Measurements from ENCODE around the gene GIT1.

Gene GIT1

DNA sequence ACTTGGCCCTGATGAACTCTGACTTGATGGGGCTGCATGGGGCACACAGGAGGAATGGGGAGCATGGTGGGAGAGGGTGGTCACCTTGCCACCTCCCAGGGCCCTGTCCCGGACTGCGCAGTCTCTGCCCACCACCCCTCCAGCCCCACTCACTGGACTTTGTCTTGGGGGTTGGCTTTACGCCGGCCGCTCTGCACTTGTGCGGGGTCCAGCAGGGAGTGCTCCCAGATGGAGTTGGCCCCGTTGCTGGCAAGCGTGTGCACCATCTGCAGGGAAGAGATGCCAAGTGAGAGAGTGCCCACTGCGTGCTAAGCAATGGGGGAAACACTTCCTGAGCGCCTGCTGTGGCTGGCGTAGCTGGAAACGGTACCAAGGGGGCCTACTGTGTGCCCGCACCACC lies 6.7 kb downstream of the GIT1 start:
- Histone ChIP-seq H3K4me1 (ENCODE audit: insufficient read depth, low read length) (peaks cover 26% of the 10 kb centered on the region), H3K9ac (ENCODE audit: low read depth, low read length) (no peak overlapping the region), H3K27me3 (ENCODE audit: insufficient read depth, low read length) (no peaks in the 10 kb centered on the region), H3K9me3 (ENCODE audit: insufficient read depth, low read depth, low read length) (no peaks in the 10 kb centered on the region), H3K4me3 (ENCODE audit: low read length) (no peak overlapping the region), H3K36me3 (ENCODE audit: insufficient read depth, low read length) (peaks cover 23% of the 10 kb centered on the region), H3K27ac (ENCODE audit: low read depth, low read length) (no peak overlapping the region)
- WGBS = 96% methylated on average over 13 of the region's 13 CpGs

DNA sequence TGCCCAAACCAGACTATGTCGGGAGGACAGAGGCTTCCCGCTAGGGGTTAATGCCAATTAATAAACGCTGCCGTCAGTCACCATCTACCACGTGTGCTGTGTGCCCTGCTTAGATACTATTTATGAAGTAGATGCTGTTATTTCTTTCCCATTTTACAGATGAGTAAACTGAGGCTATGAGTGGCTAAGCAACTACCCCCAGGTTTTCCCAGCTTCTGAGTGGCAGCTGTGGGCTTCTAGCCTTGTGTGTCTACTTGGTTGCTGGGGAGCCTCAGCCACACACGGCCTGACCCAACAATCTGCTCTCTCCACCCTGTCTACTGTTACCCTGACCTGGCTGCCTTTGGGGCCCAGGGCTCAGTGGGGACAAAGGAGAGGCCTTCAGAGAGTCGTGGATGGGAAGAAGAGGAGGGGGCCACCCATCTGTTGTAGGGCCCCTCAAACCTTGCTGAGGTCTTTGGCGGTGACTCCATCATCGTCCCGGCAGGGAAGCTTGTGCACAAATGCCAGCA lies 7.1 kb downstream of the GIT1 start:
- H3K4me3 ChIP-seq (ENCODE audit: low read length) = no peak overlapping the region
- no peaks in the 10 kb centered on the region for H3K9me3 ChIP-seq (ENCODE audit: insufficient read depth, low read depth, low read length)
- H3K27ac ChIP-seq (ENCODE audit: low read depth, low read length) = no peak overlapping the region
- H3K27me3 ChIP-seq (ENCODE audit: insufficient read depth, low read length) = no peaks in the 10 kb centered on the region
- no peak overlapping the region for H3K9ac ChIP-seq (ENCODE audit: low read depth, low read length)
- H3K36me3 ChIP-seq (ENCODE audit: insufficient read depth, low read length) = peaks cover 27% of the 10 kb centered on the region
- WGBS = 94% methylated on average over 10 of the region's 10 CpGs
- peaks cover 24% of the 10 kb centered on the region for H3K4me1 ChIP-seq (ENCODE audit: insufficient read depth, low read length)

DNA sequence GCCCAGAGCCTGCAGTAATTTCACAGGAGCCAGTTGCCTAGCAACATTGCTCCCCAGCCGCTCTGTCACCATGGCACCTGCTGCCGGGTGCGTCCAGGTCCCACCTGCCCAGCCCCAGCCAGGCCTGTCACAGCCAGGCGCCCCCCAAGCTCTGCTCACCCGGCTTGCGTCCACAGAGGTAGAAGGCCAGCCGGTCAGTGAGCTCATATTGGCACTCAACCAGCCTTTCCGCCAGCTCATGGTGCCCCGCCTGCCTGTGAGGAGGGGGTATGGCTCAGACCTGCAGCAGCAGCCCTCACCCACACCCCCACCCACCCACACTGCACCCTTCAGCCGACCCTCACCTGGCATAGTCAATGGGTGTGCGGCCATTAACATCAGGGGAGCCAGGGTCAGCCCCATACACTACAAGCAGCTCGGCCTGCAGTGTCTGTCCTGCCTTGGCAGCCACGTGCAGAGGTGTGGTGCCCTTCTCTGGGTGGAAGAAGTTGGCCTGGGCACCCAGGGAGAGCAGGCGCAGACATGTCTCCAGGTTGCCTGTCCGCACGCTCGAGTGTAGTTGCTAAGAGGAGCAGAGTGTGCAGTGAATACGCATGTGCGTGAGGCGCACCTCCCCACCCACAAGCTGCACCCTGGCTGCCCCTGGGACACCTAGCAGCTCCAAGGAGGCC lies 7.7 kb downstream of the GIT1 start:
- Histone ChIP-seq H3K4me1 (ENCODE audit: insufficient read depth, low read length) (peaks cover 24% of the 10 kb centered on the region), H3K27ac (ENCODE audit: low read depth, low read length) (no peak overlapping the region), H3K36me3 (ENCODE audit: insufficient read depth, low read length) (peaks cover 30% of the 10 kb centered on the region), H3K27me3 (ENCODE audit: insufficient read depth, low read length) (no peaks in the 10 kb centered on the region), H3K4me3 (ENCODE audit: low read length) (no peak overlapping the region), H3K9ac (ENCODE audit: low read depth, low read length) (no peak overlapping the region), H3K9me3 (ENCODE audit: insufficient read depth, low read depth, low read length) (no peaks in the 10 kb centered on the region)
- 96% methylated on average over 20 of the region's 20 CpGs for whole genome bisulfite sequencing

DNA sequence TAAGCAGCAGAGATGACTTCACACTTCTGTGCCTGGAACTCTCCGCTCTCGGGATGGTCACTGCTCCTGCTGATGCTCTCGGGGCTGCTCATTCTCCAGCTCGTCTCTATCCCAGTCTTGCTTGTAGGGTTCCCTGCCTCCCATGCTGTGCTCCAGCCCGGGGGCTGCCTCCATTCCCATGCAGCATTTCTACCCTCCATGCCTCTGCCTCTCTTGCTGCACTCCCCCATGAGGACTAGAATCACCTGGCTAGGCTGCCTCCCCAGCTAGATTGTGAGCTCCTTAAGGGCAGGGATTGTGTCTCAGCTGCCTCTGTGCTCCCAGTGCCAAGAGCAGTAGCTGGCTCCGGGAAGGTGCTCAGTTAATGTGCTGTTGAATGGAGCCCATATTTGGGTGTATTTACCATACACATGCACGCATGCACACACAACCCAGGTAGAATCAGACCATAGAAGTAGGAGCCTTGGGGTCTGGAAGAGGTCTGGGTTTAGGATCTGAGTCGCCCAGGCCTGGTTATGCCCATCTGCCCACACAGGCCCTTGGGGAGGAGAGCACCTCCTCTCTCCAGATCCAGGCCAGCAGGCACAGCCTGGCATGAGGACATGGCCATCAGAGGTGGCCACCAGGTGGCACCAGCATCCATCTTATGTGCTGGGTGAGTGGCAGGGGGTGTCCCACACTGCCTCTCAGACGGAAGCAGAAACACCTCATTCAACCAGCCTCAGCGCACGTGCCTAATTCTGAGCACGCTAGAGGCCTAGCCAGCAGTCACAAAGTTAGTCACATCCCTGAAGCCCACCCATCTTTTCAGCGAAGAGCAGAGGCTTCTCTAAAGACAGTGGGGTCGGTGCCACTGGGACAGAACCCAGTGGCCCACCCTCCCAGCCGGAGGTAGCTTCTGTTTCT lies 9.3 kb downstream of the GIT1 start:
- Histone ChIP-seq H3K9ac (ENCODE audit: low read depth, low read length) (no peak overlapping the region), H3K9me3 (ENCODE audit: insufficient read depth, low read depth, low read length) (no peaks in the 10 kb centered on the region), H3K27ac (ENCODE audit: low read depth, low read length) (no peak overlapping the region), H3K27me3 (ENCODE audit: insufficient read depth, low read length) (no peaks in the 10 kb centered on the region), H3K4me1 (ENCODE audit: insufficient read depth, low read length) (peaks cover 15% of the 10 kb centered on the region), H3K36me3 (ENCODE audit: insufficient read depth, low read length) (peaks cover 41% of the 10 kb centered on the region), H3K4me3 (ENCODE audit: low read length) (no peak overlapping the region)
- 70% methylated on average over 15 of the region's 15 CpGs for WGBS

DNA sequence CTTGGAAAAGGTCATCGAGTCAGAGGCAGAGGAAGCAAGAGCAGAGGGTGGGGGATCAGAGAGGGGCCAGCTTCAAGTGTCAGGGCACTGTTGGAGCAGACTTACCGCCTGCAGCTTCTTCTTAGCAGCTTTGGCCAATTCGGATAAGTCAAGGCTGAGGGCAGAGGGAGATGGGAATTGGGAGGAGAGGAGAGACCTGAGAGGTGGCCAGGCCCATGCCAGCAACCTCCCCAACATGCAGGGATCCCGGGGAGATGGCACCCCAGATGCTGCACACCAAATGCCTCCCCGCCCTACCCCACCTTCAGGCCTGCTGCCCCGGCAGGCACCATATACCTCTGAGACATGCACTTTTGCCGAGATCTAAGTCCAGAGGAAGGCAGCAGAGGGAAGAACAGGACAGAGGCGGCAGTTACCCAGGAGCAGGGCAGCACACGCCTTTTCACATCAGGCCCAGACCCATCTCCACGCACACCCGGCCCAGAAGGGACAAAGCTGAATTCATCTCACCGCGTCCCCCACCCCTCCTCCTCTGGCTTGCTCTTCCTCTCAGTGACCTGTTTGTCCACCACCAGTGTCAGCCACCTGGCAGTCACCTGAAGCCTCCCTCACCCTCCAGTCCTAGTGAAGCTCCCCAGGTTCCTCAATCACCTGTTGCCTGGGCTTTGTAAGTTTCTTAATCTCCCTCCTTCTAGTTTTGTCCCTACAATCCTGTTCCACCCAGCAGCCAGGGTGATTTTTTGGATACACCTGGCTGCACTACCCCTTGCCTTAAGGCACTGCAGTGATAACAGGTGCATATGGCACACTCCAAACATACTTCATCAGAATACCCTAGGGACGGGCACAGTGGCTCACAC lies 10.6 kb downstream of the GIT1 start:
- H3K36me3 ChIP-seq (ENCODE audit: insufficient read depth, low read length) = peaks cover 50% of the 10 kb centered on the region
- H3K27ac ChIP-seq (ENCODE audit: low read depth, low read length) = no peak overlapping the region
- no peaks in the 10 kb centered on the region for H3K27me3 ChIP-seq (ENCODE audit: insufficient read depth, low read length)
- no peaks in the 10 kb centered on the region for H3K9me3 ChIP-seq (ENCODE audit: insufficient read depth, low read depth, low read length)
- no peak overlapping the region for H3K9ac ChIP-seq (ENCODE audit: low read depth, low read length)
- peaks cover 3% of the 10 kb centered on the region; the same call in 1 of the 2 replicates for H3K4me1 ChIP-seq (ENCODE audit: insufficient read depth, low read length)
- WGBS = 95% methylated on average over 14 of the region's 14 CpGs
- H3K4me3 ChIP-seq (ENCODE audit: low read length) = no peak overlapping the region

DNA sequence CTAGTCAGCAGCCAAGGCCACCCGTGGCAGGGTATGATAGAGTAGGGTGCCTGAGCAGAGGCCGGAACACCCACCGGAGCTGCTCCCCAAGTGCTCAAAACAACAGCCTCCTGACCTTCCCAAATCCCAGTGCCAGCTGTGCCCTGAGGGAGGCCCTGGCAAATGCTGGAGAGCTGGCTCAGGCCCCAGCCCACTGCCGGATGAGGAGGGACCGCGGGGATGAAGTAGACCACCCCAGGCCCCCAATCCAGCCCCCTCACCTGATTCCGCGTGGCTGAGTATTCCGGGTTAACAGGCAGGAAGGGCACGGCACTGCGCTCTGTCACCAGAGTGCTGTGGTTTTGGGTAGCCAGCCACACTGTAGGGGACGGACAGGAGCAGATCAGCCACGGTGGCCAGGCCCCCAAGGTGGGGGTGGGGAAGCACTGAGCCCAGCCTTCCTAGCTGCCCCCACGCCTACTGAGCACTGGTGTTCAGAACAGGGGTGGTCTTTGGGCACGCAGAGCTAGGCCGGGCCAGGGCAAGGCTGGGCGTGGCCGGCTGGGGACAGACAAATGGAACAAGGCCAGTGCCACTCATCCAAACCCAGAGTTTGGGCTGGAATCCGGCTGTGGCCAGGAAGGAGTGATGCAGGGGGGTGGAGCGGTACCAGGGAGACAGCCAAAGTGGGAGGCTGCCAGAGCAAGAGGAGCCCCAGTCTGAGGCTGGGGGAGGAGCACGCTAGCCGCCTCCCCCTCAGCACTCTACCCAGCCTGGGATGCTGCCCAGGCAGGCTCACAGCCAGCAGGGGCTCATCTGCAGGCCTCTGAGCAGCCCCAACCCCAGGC lies 11.8 kb downstream of the GIT1 start:
- Histone ChIP-seq H3K4me1 (ENCODE audit: insufficient read depth, low read length) (peaks cover 4% of the 10 kb centered on the region; the same call in 1 of the 2 replicates), H3K27me3 (ENCODE audit: insufficient read depth, low read length) (no peaks in the 10 kb centered on the region), H3K36me3 (ENCODE audit: insufficient read depth, low read length) (peaks cover 48% of the 10 kb centered on the region), H3K9ac (ENCODE audit: low read depth, low read length) (no peak overlapping the region), H3K4me3 (ENCODE audit: low read length) (no peak overlapping the region), H3K9me3 (ENCODE audit: insufficient read depth, low read depth, low read length) (no peaks in the 10 kb centered on the region), H3K27ac (ENCODE audit: low read depth, low read length) (no peak overlapping the region)
- WGBS = 95% methylated on average over 22 of the region's 22 CpGs

DNA sequence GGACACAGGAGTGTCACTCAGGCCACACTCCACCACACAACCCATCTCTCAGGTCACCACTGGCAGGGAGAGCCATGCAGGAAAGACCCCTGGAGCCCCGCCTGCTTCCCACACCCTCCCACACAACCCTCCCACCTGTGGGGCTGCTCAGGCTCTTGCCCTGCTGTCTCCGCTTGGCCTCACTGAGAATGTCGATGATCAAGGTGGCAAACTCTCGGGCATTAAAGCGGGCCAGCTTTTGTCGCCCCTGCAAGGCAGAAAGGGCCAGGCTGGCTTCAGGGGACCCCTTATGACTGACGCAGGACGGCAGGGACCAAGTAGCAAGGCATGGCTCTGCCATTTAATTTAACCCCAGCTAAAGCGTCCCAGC lies 12.5 kb downstream of the GIT1 start:
- H3K27me3 ChIP-seq (ENCODE audit: insufficient read depth, low read length) = peaks cover 5% of the 10 kb centered on the region
- H3K9me3 ChIP-seq (ENCODE audit: insufficient read depth, low read depth, low read length) = no peaks in the 10 kb centered on the region
- H3K4me1 ChIP-seq (ENCODE audit: insufficient read depth, low read length) = peaks cover 4% of the 10 kb centered on the region; the same call in 1 of the 2 replicates
- H3K36me3 ChIP-seq (ENCODE audit: insufficient read depth, low read length) = peaks cover 42% of the 10 kb centered on the region
- no peak overlapping the region for H3K4me3 ChIP-seq (ENCODE audit: low read length)
- WGBS = 95% methylated on average over 9 of the region's 9 CpGs
- no peak overlapping the region for H3K27ac ChIP-seq (ENCODE audit: low read depth, low read length)
- no peak overlapping the region for H3K9ac ChIP-seq (ENCODE audit: low read depth, low read length)

DNA sequence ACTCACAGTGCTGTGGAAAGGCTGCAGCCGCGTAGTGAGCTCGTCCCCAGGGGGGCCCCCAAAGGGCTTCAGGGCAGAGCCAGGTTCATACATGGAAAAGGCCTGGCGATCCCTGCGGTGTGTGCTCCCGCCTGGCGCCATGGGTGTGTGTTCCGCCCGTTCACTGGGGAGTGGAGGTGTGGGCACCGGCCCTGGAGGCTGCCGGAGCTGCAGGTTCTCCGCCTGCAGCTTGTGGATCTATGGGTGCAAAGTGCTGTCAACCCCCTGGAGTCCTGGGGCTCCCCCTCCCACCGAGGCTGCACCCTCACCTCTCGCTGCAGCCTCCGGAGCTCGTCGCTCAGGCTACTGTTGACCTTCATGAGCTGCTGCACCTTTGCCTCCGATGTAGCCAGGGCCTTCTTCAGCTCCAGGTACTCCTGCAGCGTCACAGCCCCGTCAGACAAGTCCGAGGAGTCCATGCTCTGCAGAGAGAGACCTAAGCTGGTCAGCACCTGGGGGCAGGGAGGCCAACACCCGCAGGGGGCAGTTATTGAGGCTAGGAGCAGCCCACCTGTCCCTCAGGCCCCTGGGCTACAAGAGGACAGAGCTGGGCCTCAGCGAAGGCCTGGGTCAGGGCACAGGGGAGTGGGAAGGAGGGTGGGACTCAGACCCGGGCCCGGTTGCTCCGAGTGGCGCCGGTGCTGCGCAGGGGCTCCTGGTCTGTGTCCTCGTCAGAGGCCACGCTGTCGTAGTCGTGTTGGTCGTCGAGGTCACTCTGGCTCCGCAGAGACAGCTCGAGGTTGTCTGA lies 13.0 kb downstream of the GIT1 start:
- no peak overlapping the region for H3K27ac ChIP-seq (ENCODE audit: low read depth, low read length)
- 96% methylated on average over 37 of the region's 37 CpGs for WGBS
- no peak overlapping the region for H3K9ac ChIP-seq (ENCODE audit: low read depth, low read length)
- no peaks in the 10 kb centered on the region for H3K9me3 ChIP-seq (ENCODE audit: insufficient read depth, low read depth, low read length)
- H3K4me1 ChIP-seq (ENCODE audit: insufficient read depth, low read length) = peaks cover 4% of the 10 kb centered on the region; the same call in 1 of the 2 replicates
- peaks cover 10% of the 10 kb centered on the region for H3K27me3 ChIP-seq (ENCODE audit: insufficient read depth, low read length)
- peaks cover 39% of the 10 kb centered on the region for H3K36me3 ChIP-seq (ENCODE audit: insufficient read depth, low read length)
- no peak overlapping the region for H3K4me3 ChIP-seq (ENCODE audit: low read length)

DNA sequence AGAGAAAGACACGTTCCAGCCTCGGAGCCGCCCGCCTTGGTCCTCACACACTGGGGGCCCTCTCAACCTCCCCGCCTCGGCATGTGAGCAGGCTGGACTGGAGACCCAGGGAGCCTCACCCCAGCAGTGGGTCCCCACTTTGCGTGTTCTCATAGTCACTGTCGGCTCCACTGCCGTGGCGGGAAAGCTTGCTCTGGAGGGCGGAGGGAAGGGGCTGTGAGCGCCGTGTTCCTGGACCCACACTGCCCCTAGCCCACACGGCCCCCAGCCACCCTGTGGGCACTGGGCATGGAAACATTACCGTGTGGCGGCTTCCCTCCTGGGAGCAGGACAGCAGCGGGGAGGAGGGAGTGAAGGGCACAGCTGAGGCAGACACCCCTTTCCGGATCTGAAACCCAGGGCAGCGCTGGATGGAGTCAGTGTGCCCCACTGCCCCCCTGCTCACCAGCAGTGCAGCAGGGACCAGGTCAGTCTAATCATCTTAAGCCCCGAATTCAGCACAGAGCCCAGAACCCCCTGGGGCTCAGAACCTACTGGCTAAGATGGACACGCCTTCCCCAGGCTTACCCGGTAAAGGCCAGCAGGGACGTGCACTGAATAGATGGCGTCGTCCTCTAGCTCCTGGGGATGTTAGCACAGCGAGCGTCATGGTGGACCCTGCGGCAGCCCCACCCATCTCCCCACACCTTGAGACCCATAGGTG lies 13.8 kb downstream of the GIT1 start:
- peaks cover 17% of the 10 kb centered on the region for H3K27me3 ChIP-seq (ENCODE audit: insufficient read depth, low read length)
- no peak overlapping the region for H3K27ac ChIP-seq (ENCODE audit: low read depth, low read length)
- no peak overlapping the region for H3K4me3 ChIP-seq (ENCODE audit: low read length)
- no peak overlapping the region for H3K9ac ChIP-seq (ENCODE audit: low read depth, low read length)
- no peaks in the 10 kb centered on the region for H3K9me3 ChIP-seq (ENCODE audit: insufficient read depth, low read depth, low read length)
- 94% methylated on average over 28 of the region's 28 CpGs for WGBS
- peaks cover 4% of the 10 kb centered on the region; the same call in 1 of the 2 replicates for H3K4me1 ChIP-seq (ENCODE audit: insufficient read depth, low read length)
- peaks cover 39% of the 10 kb centered on the region for H3K36me3 ChIP-seq (ENCODE audit: insufficient read depth, low read length)
